ENCODE results near the gene DOCK11. TPM values are rescaled to one million over a fixed set of nuclear protein-coding genes. Genes with fewer than 3 reads are reported as not detected.

DOCK11 gene
- total and polyA plus RNA-seq, 9 of the 15 experiments (the other 6 are each of a cell fraction or from before 2014, with no cell fraction given), result 41.8 to 77.8 (median 50.9) TPM

- TF ChIP-seq NFRKB (IDR thresholded peaks at IDR 0.05; ENCODE audit: low read depth) (no peak), ZNF311 (CRISPR knock-in tag; IDR thresholded peaks at IDR 0.05) (no peak), SETDB1 (IDR thresholded peaks at IDR 0.05; ENCODE audit: low read length) (no peak), RNF2 (IDR thresholded peaks at IDR 0.05) (0 out of 2 replicates have a peak, but pooled peaks have one; percentile 16), CREM (IDR thresholded peaks at IDR 0.05; ENCODE audit: low read depth) (0 out of 2 replicates have a peak, but pooled peaks have one; percentile 31), ZNF583 (CRISPR knock-in tag; IDR thresholded peaks at IDR 0.05) (no peak), ARID1B (IDR thresholded peaks at IDR 0.05) (peak; percentile 92), XRCC4 (IDR thresholded peaks at IDR 0.05; ENCODE audit: extremely low read depth, insufficient read depth, insufficient read length) (no peak), MBD2 (IDR thresholded peaks at IDR 0.05; ENCODE audit: borderline replicate concordance, low read depth) (0 out of 2 replicates have a peak, but pooled peaks have one; percentile 31), ELK1 (CRISPR knock-in tag; IDR thresholded peaks at IDR 0.05) (no peak), ZNF764 (CRISPR knock-in tag; IDR thresholded peaks at IDR 0.05; ENCODE audit: low read depth) (no peak), FOXM1 (IDR thresholded peaks at IDR 0.05; ENCODE audit: low read depth) (peak; percentile 51; the same call in 1 of the 2 replicates), FOXM1 (CRISPR knock-in tag; IDR thresholded peaks at IDR 0.05; ENCODE audit: low read depth) (no peak), HMG20A (CRISPR knock-in tag; conservative IDR thresholded peaks at IDR 0.05) (no peak), MEIS2 (IDR thresholded peaks at IDR 0.05; ENCODE audit: partially characterized antibody) (peak; percentile 97), SMARCC2 (IDR thresholded peaks at IDR 0.05; ENCODE audit: low read depth) (peak; percentile 66), STAT5A (IDR thresholded peaks at IDR 0.05; ENCODE audit: borderline replicate concordance, low read length) (peak; percentile 35; the same call in 1 of the 2 replicates), ETV5 (CRISPR knock-in tag; IDR thresholded peaks at IDR 0.05; ENCODE audit: low read depth) (peak; percentile 83), POLR2AphosphoS5 (IDR thresholded peaks at IDR 0.05; ENCODE audit: control insufficient read depth, insufficient read depth, low read depth, low read length) (peak; percentile 52; the same call in 1 of the 2 replicates), CEBPB (tag; IDR thresholded peaks at IDR 0.05) (0 out of 2 replicates have a peak, but pooled peaks have one; percentile 8)
- TF ChIP-seq, protein P1, sequence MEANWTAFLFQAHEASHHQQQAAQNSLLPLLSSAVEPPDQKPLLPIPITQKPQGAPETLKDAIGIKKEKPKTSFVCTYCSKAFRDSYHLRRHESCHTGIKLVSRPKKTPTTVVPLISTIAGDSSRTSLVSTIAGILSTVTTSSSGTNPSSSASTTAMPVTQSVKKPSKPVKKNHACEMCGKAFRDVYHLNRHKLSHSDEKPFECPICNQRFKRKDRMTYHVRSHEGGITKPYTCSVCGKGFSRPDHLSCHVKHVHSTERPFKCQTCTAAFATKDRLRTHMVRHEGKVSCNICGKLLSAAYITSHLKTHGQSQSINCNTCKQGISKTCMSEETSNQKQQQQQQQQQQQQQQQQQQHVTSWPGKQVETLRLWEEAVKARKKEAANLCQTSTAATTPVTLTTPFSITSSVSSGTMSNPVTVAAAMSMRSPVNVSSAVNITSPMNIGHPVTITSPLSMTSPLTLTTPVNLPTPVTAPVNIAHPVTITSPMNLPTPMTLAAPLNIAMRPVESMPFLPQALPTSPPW (CRISPR knock-in tag; IDR thresholded peaks at IDR 0.05), result 0 out of 2 replicates have a peak, but pooled peaks have one; percentile 20
- TF ChIP-seq, protein P2, sequence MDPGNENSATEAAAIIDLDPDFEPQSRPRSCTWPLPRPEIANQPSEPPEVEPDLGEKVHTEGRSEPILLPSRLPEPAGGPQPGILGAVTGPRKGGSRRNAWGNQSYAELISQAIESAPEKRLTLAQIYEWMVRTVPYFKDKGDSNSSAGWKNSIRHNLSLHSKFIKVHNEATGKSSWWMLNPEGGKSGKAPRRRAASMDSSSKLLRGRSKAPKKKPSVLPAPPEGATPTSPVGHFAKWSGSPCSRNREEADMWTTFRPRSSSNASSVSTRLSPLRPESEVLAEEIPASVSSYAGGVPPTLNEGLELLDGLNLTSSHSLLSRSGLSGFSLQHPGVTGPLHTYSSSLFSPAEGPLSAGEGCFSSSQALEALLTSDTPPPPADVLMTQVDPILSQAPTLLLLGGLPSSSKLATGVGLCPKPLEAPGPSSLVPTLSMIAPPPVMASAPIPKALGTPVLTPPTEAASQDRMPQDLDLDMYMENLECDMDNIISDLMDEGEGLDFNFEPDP (CRISPR knock-in tag; IDR thresholded peaks at IDR 0.05), result no peak
Measured at GRCh38 chrX:118520216-118521206, 24.9 kb downstream of the DOCK11 start (continued).
